H1 (cell line): Measurements from ENCODE around the gene CDKN1A. TPM values are rescaled to one million over a fixed set of nuclear protein-coding genes. Genes with fewer than 3 reads are reported as not detected.

Source experiments
- CTCF ChIA-PET: fragments of 300-600 bp; sonication (Branson Sonifier 250); formaldehyde crosslinking; loops from one replicate; lab custom pipeline; 2021; ENCODE audit not compliant: partially characterized antibody; lab: Charles Lee
- POLR2A ChIA-PET: fragments of 300-600 bp; sonication (Branson Sonifier 250); formaldehyde crosslinking; loops from one replicate; lab custom pipeline; 2021; ENCODE audit warnings: inconsistent platforms; ENCODE audit not compliant: partially characterized antibody; lab: Charles Lee
- DNase-seq, 2 experiments: peaks; one replicate each; pipeline versions ENCODE4 v3.0.0 to v3.0.0-alpha.2; 2010 to 2022; ENCODE audit warnings: low spot score in 2 of 2, low read depth in 1 of 2, mixed read lengths in 1 of 2
- FAIRE-seq: peaks from 2 replicates; lab custom pipeline; 2011; peaks lifted over from hg19 to GRCh38; lab: Jason Lieb, UNC
- H2AFZ ChIP-seq: 2 replicates; pipeline ENCODE4 v1.8.1; 2012; ENCODE audit warnings: low read length, inconsistent platforms
- H2AK5ac ChIP-seq: 2 replicates; pipeline ENCODE4 v1.6.1; 2013; ENCODE audit warnings: low read depth, low read length
- H2BK120ac ChIP-seq: replicated peaks from 2 replicates; pipeline ENCODE3; 2013; ENCODE audit warnings: low read depth, low read length, inconsistent platforms
- H2BK12ac ChIP-seq: 2 replicates; pipeline ENCODE4 v1.6.1; 2013; ENCODE audit warnings: low read depth, low read length
- H2BK15ac ChIP-seq: 2 replicates; pipeline ENCODE4 v1.6.1; 2013; ENCODE audit warnings: low read length
- H2BK20ac ChIP-seq: 2 replicates; pipeline ENCODE4 v1.6.1; 2013; ENCODE audit warnings: low read length
- H2BK5ac ChIP-seq: 2 replicates; pipeline ENCODE4 v1.6.1; 2013; ENCODE audit warnings: low read depth, low read length
- H3K14ac ChIP-seq: 2 replicates; pipeline ENCODE4 v1.6.1; 2013; ENCODE audit warnings: inconsistent platforms; ENCODE audit not compliant: insufficient read length
- H3K18ac ChIP-seq: 2 replicates; pipeline ENCODE4 v1.6.1; 2013; ENCODE audit warnings: low read length; ENCODE audit errors: extremely low read depth
- H3K23ac ChIP-seq: 2 replicates; pipeline ENCODE4 v1.6.1; 2013; ENCODE audit warnings: inconsistent platforms; ENCODE audit not compliant: insufficient read length
- H3K23me2 ChIP-seq: 2 replicates; pipeline ENCODE4 v1.6.1; 2013; ENCODE audit warnings: low read depth, low read length
- H3K27ac ChIP-seq: 2 replicates; pipeline ENCODE4 v1.6.1; 2011; ENCODE audit warnings: low read depth, low read length, inconsistent platforms
- H3K27me3 ChIP-seq, 4 experiments: replicated peaks in 1 of 4; 1 replicate in 1 of 4; 2 replicates in 3 of 4; pipeline versions ENCODE4 v1.6.1 to v1.8.1; 2011 to 2013; ENCODE audit warnings: low read length in 3 of 4, mild to moderate bottlenecking in 3 of 4, inconsistent platforms in 2 of 4, mixed read lengths in 2 of 4, moderate library complexity in 1 of 4; ENCODE audit not compliant: control insufficient read depth in 3 of 4, insufficient read depth in 3 of 4; ENCODE audit errors: extremely low read depth in 1 of 4
- H3K36me3 ChIP-seq, 4 experiments: 2 replicates each; pipeline versions ENCODE4 v1.6.1 to v1.8.1; 2011 to 2013; ENCODE audit warnings: mild to moderate bottlenecking in 4 of 4, low read length in 3 of 4, moderate library complexity in 2 of 4, control low read depth in 1 of 4, inconsistent platforms in 1 of 4; ENCODE audit not compliant: insufficient read depth in 4 of 4, control insufficient read depth in 2 of 4
- H3K4ac ChIP-seq: replicated peaks from 2 replicates; pipeline ENCODE3; 2013; ENCODE audit warnings: low read length, low read depth, mixed read lengths, inconsistent platforms; ENCODE audit not compliant: insufficient read length
- H3K4me1 ChIP-seq, 4 experiments: replicated peaks in 1 of 4; 1 replicate in 1 of 4; 2 replicates in 3 of 4; pipeline versions ENCODE4 v1.6.1 to v1.8.1; 2011 to 2013; ENCODE audit warnings: low read length in 3 of 4, inconsistent platforms in 2 of 4, mixed read lengths in 1 of 4; ENCODE audit not compliant: insufficient read depth in 4 of 4, control insufficient read depth in 3 of 4
- H3K4me2 ChIP-seq, 2 experiments: 2 replicates each; pipeline versions ENCODE4 v1.6.1 to v1.8.1; 2011 to 2013; ENCODE audit warnings: low read depth in 2 of 2, low read length in 2 of 2, control low read depth in 1 of 2, inconsistent platforms in 1 of 2, mild to moderate bottlenecking in 1 of 2; ENCODE audit not compliant: insufficient read depth in 1 of 2
- H3K4me3 ChIP-seq, 4 experiments: fragments of 200-600, 300-600 bp in 1 of 4; sonication (generic), shearing (Covaris generic), sonication (Bioruptor Twin) in 1 of 4; 2 replicates each; pipeline versions ENCODE4 v1.5.1 to v1.8.1; 2011 to 2016; ENCODE audit warnings: low read length in 4 of 4, low read depth in 3 of 4, control low read depth in 2 of 4, inconsistent platforms in 2 of 4, mild to moderate bottlenecking in 2 of 4, mixed read lengths in 1 of 4, moderate library complexity in 1 of 4; ENCODE audit not compliant: insufficient read depth in 2 of 4; ENCODE audit errors: extremely low read depth in 1 of 4
- H3K56ac ChIP-seq: replicated peaks from 2 replicates; pipeline ENCODE3; 2013; ENCODE audit warnings: low read depth, mild to moderate bottlenecking, mixed read lengths, low read length, inconsistent platforms; ENCODE audit not compliant: insufficient read length
- H3K79me1 ChIP-seq: 2 replicates; pipeline ENCODE4 v1.6.1; 2013; ENCODE audit warnings: low read depth, low read length, control low read depth
- H3K79me2 ChIP-seq, 2 experiments: 2 replicates each; pipeline versions ENCODE4 v1.6.1 to v1.8.1; 2012 to 2013; ENCODE audit warnings: low read length in 2 of 2, mild to moderate bottlenecking in 2 of 2, inconsistent platforms in 1 of 2; ENCODE audit not compliant: insufficient read depth in 2 of 2, control insufficient read depth in 1 of 2
- H3K9ac ChIP-seq, 4 experiments: replicated peaks in 1 of 4; 1 replicate in 1 of 4; 2 replicates in 3 of 4; pipeline versions ENCODE4 v1.6.1 to v1.8.1; 2011 to 2013; ENCODE audit warnings: low read depth in 3 of 4, low read length in 3 of 4, control low read depth in 2 of 4, mild to moderate bottlenecking in 2 of 4, moderate library complexity in 2 of 4, inconsistent platforms in 1 of 4; ENCODE audit errors: extremely low read depth in 1 of 4
- H3K9me3 ChIP-seq, 2 experiments: 2 replicates each; pipeline versions ENCODE4 v1.6.1 to v1.8.1; 2012 to 2013; ENCODE audit warnings: mild to moderate bottlenecking in 2 of 2, moderate library complexity in 2 of 2, control low read depth in 1 of 2, inconsistent platforms in 1 of 2, low read depth in 1 of 2, low read length in 1 of 2, mixed read lengths in 1 of 2; ENCODE audit not compliant: insufficient read depth in 2 of 2
- H4K20me1 ChIP-seq, 2 experiments: replicated peaks in 1 of 2; 2 replicates each; pipeline versions ENCODE3 to v1.8.1; 2011 to 2013; ENCODE audit warnings: inconsistent platforms in 2 of 2, low read length in 2 of 2, mild to moderate bottlenecking in 1 of 2; ENCODE audit not compliant: insufficient read depth in 2 of 2, control insufficient read depth in 1 of 2
- H4K5ac ChIP-seq: 2 replicates; pipeline ENCODE4 v1.6.1; 2013; ENCODE audit warnings: low read length, low read depth, mixed read lengths, inconsistent platforms; ENCODE audit not compliant: insufficient read length
- H4K8ac ChIP-seq: 2 replicates; pipeline ENCODE4 v1.8.0; 2013; ENCODE audit warnings: mild to moderate bottlenecking, moderate library complexity, low read length, inconsistent platforms; ENCODE audit not compliant: insufficient read depth; ENCODE audit errors: extremely low read depth
- H4K91ac ChIP-seq: replicated peaks from 2 replicates; pipeline ENCODE3; 2013; ENCODE audit warnings: low read length, mixed read lengths, inconsistent platforms; ENCODE audit not compliant: insufficient read length
- ASH2L ChIP-seq: fragments of 200-600, 300-600 bp; sonication (generic); IDR thresholded peaks from one replicate; pipeline ENCODE4 v1.7.1; 2017; ENCODE audit warnings: low read length
- BRCA1 ChIP-seq: IDR thresholded peaks from 2 replicates; pipeline ENCODE4 v1.6.1; 2012; ENCODE audit warnings: low read depth, low read length, improper control_type of control experiment
- CHD2 ChIP-seq: IDR thresholded peaks from 2 replicates; pipeline ENCODE4 v1.6.1; 2012; ENCODE audit warnings: low read length, improper control_type of control experiment
- CTBP2 ChIP-seq: IDR thresholded peaks from 2 replicates; pipeline ENCODE4 v1.7.0; 2011; ENCODE audit warnings: borderline replicate concordance, mild to moderate bottlenecking, moderate library complexity, mixed read lengths, low read length; ENCODE audit not compliant: insufficient read depth, insufficient read length
- KDM1A ChIP-seq: fragments of 200-600, 300-600 bp; sonication (generic); IDR thresholded peaks from 2 replicates; pipeline ENCODE4 v1.7.1; 2016; ENCODE audit warnings: mild to moderate bottlenecking, low read length, borderline replicate concordance
- KDM4A ChIP-seq: IDR thresholded peaks from one replicate; pipeline ENCODE4 v1.7.1; 2012; ENCODE audit warnings: low read depth, mild to moderate bottlenecking, moderate library complexity, low read length, inconsistent platforms; ENCODE audit not compliant: severe bottlenecking
- NRF1 ChIP-seq: IDR thresholded peaks from 2 replicates; pipeline ENCODE4 v1.6.1; 2011; ENCODE audit warnings: mild to moderate bottlenecking, low read depth, low read length, improper control_type of control experiment
- SIN3A ChIP-seq, 2 experiments: IDR thresholded peaks in 1 of 2; conservative IDR thresholded peaks in 1 of 2; 2 replicates each; pipeline ENCODE4 v1.6.1; 2011 to 2012; ENCODE audit warnings: low read length in 2 of 2, improper control_type of control experiment in 1 of 2, low read depth in 1 of 2, mild to moderate bottlenecking in 1 of 2
- SIRT6 ChIP-seq: IDR thresholded peaks from one replicate; pipeline ENCODE4 v1.7.1; 2012; ENCODE audit warnings: low read length, inconsistent platforms
- SP2 ChIP-seq: IDR thresholded peaks from 2 replicates; pipeline ENCODE4 v1.6.1; 2012; ENCODE audit warnings: mild to moderate bottlenecking, low read length, inconsistent platforms
- SRF ChIP-seq: IDR thresholded peaks from 2 replicates; pipeline ENCODE4 v1.6.1; 2011; ENCODE audit warnings: mild to moderate bottlenecking, low read depth, low read length, moderate library complexity
- TAF1 ChIP-seq: IDR thresholded peaks from 2 replicates; pipeline ENCODE4 v1.6.1; 2011; ENCODE audit warnings: mild to moderate bottlenecking, low read depth, low read length
- TEAD4 ChIP-seq: IDR thresholded peaks from 2 replicates; pipeline ENCODE4 v1.6.1; 2012; ENCODE audit warnings: low read depth, low read length, inconsistent platforms, mixed read lengths
- WGBS, 2 experiments: shearing (Covaris generic) in 1 of 2; methylation state at CpG; one replicate each; pipeline versions ENCODE4 v1.1.6 to v1.1.7; 2013 to 2015; ENCODE audit warnings: low lambda C conversion rate in 2 of 2, mixed read lengths in 2 of 2, inconsistent platforms in 1 of 2, low coverage in 1 of 2, missing lambda C conversion rate in 1 of 2; ENCODE audit not compliant: insufficient replicate concordance in 2 of 2, insufficient coverage in 1 of 2, insufficient read length in 1 of 2; ENCODE audit errors: extremely low coverage in 1 of 2, missing lambda C conversion rate in 1 of 2; 5-methylcytosine and 5-hydroxymethylcytosine counted together
- polyA plus RNA-seq, 7 experiments: library from polyadenylated mRNA; depleted of rRNA in 3 of 7; stranded (reverse) in 5 of 7; unstranded in 2 of 7; fragments of >200 nt in 5 of 7; fragments of 200-250 nt in 2 of 7; gene quantifications; 1 replicate in 5 of 7; 2 replicates in 1 of 7; 4 replicates in 1 of 7; pipeline versions ENCODE4 v1.2.1 to v1.2.3, GENCODE V29; 2011 to 2013; ENCODE audit warnings: missing spikeins in 2 of 7, mixed read lengths in 2 of 7
- total RNA-seq: library from RNA; stranded (reverse); fragmentation: NEBNext Ultra II Directional; extraction: Animal tissue kit (Norgen Biotek cat#: 25700); gene quantifications from 2 replicates; pipeline ENCODE4 v1.2.1, GENCODE V29; 2021

Gene CDKN1A
- total and polyA plus RNA-seq, 2 of the 8 experiments (the other 6 are each of a cell fraction or from before 2014, with no cell fraction given) = 15.2 to 36.0 TPM

GRCh38 chr6:36671687-36672375 is 6.7 kb upstream of the CDKN1A start:
- Histone ChIP-seq H2AFZ (no peak overlapping the region), H3K14ac (no peak overlapping the region), H2BK5ac (peak overlapping the region; percentile 45; the same call in 1 of the 2 replicates), H3K56ac (no peak overlapping the region), H3K36me3 (no peaks in the 10 kb centered on the region), H3K9me3 (no peaks in the 10 kb centered on the region), H4K20me1 (no peaks in the 10 kb centered on the region), H3K27me3 (no peaks in the 10 kb centered on the region), H2BK15ac (no peak overlapping the region; the same call in 1 of the 2 replicates), H3K27ac (no peak overlapping the region), H3K9ac (no peak overlapping the region; a peak in 1 of 7 replicates), H2BK12ac (peak overlapping the region; percentile 6; the same call in 1 of the 2 replicates), H3K18ac (no peak overlapping the region; the same call in 1 of the 2 replicates), H3K79me2 (no peaks in the 10 kb centered on the region), H3K4me3 (no peak overlapping the region), H4K91ac (no peak overlapping the region), H3K4me1 (peaks cover 2 to 16% (median 13%) of the 10 kb centered on the region in 4 experiments), H2BK20ac (peak overlapping the region; percentile 74; the same call in 1 of the 2 replicates), H3K79me1 (no peaks in the 10 kb centered on the region), H3K23me2 (peaks cover 2% of the 10 kb centered on the region; the same call in 1 of the 2 replicates), H3K4me2 (no peak overlapping the region), H4K5ac (no peak overlapping the region), H4K8ac (no peak overlapping the region), H3K23ac (no peak overlapping the region), H2BK120ac (peak overlapping the region; percentile 7), H3K4ac (no peak overlapping the region), H2AK5ac (peak overlapping the region; percentile 56; the same call in 1 of the 2 replicates)
- CTCF ChIA-PET = interaction anchor here (0.7 to 4.1 kb wide), 4 partner anchors 11 to 94 kb away, joined by 3 to 16 read pairs (median 4); no protein-coding TSS in a partner anchor
- FAIRE-seq (no peak), DNase-seq (no peak)
- POLR2A ChIA-PET = interaction anchor here (1.3 to 10.6 kb wide), 2 partner anchors 6 to 11 kb away, joined by 4 to 109 read pairs; no protein-coding TSS in a partner anchor
- WGBS, 2 experiments = 82% methylated on average over 6 of the region's 6 CpGs; no CpG with 5 or more reads in 1 of the 2 experiments
- TF ChIP-seq SP2 (no peak), KDM1A (no peak), SRF (no peak), CTBP2 (no peak), ASH2L (no peak), KDM4A (no peak), TEAD4 (no peak), NRF1 (no peak), TAF1 (no peak), BRCA1 (no peak), SIN3A (conservative IDR thresholded peaks at IDR 0.05 in 1 of 2, IDR thresholded peaks at IDR 0.05 in 1 of 2; ENCODE audit: low read depth in 1 of 2, low read length in 2 of 2) (no peak), SIRT6 (no peak), CHD2 (no peak)
